Trophoblast cell (in vitro differentiated cells and primary cell): Measurements from ENCODE around the gene FALEC.

ENCODE experiments used
- DNase-seq, 2 donors: peaks; one replicate each; pipeline ENCODE4 v3.0.0-alpha.2; 2016
- H2AFZ ChIP-seq: 2 replicates; pipeline ENCODE4 v1.6.1; 2013; ENCODE audit warnings: low read length, moderate library complexity, mild to moderate bottlenecking; ENCODE audit not compliant: insufficient read depth, poor library complexity
- H2AK5ac ChIP-seq: 2 replicates; pipeline ENCODE4 v1.6.1; 2013; ENCODE audit warnings: mild to moderate bottlenecking, low read length
- H2BK120ac ChIP-seq: 2 replicates; pipeline ENCODE4 v1.6.1; 2013; ENCODE audit warnings: low read length, mild to moderate bottlenecking, moderate library complexity; ENCODE audit not compliant: insufficient read depth, poor library complexity
- H2BK12ac ChIP-seq: 2 replicates; pipeline ENCODE4 v1.6.1; 2013; ENCODE audit warnings: mild to moderate bottlenecking, low read length, moderate library complexity
- H2BK5ac ChIP-seq: 2 replicates; pipeline ENCODE4 v1.6.1; 2013; ENCODE audit warnings: low read length, low read depth, moderate library complexity, mild to moderate bottlenecking; ENCODE audit not compliant: poor library complexity
- H3K14ac ChIP-seq: 2 replicates; pipeline ENCODE4 v1.6.1; 2013; ENCODE audit warnings: mild to moderate bottlenecking, low read length
- H3K18ac ChIP-seq: 2 replicates; pipeline ENCODE4 v1.6.1; 2013; ENCODE audit warnings: mild to moderate bottlenecking, low read length
- H3K23ac ChIP-seq: 2 replicates; pipeline ENCODE4 v1.6.1; 2013; ENCODE audit warnings: low read length
- H3K27ac ChIP-seq: 2 replicates; pipeline ENCODE4 v1.5.1; 2013; ENCODE audit warnings: low read depth, mild to moderate bottlenecking, inconsistent platforms, low read length, moderate library complexity
- H3K27me3 ChIP-seq: 2 replicates; pipeline ENCODE4 v1.6.1; 2013; ENCODE audit warnings: inconsistent platforms, mild to moderate bottlenecking, low read length, moderate library complexity; ENCODE audit not compliant: insufficient read depth
- H3K36me3 ChIP-seq, 2 experiments: 1 replicate in 1 of 2; 2 replicates in 1 of 2; pipeline ENCODE4 v1.6.1; 2013; ENCODE audit warnings: low read length in 2 of 2, mild to moderate bottlenecking in 2 of 2, moderate library complexity in 1 of 2; ENCODE audit not compliant: insufficient read depth in 2 of 2, control insufficient read depth in 1 of 2
- H3K4ac ChIP-seq: 2 replicates; pipeline ENCODE4 v1.6.1; 2013; ENCODE audit warnings: low read depth, mild to moderate bottlenecking, low read length, moderate library complexity
- H3K4me1 ChIP-seq, 2 experiments: 1 replicate in 1 of 2; 2 replicates in 1 of 2; pipeline ENCODE4 v1.6.1; 2013; ENCODE audit warnings: low read length in 2 of 2, mild to moderate bottlenecking in 2 of 2, moderate library complexity in 1 of 2; ENCODE audit not compliant: insufficient read depth in 2 of 2, control insufficient read depth in 1 of 2
- H3K4me2 ChIP-seq: 2 replicates; pipeline ENCODE4 v1.6.1; 2013; ENCODE audit warnings: inconsistent platforms, mild to moderate bottlenecking, low read length, moderate library complexity
- H3K4me3 ChIP-seq: 2 replicates; pipeline ENCODE4 v1.5.1; 2013; ENCODE audit warnings: mild to moderate bottlenecking, low read depth, low read length, inconsistent platforms
- H3K79me1 ChIP-seq: one replicate; pipeline ENCODE4 v1.6.1; 2013; ENCODE audit warnings: low read length
- H3K79me2 ChIP-seq: 2 replicates; pipeline ENCODE4 v1.6.1; 2013; ENCODE audit warnings: low read length, mild to moderate bottlenecking; ENCODE audit not compliant: control insufficient read depth, insufficient read depth, poor library complexity
- H3K9ac ChIP-seq: 2 replicates; pipeline ENCODE4 v1.6.1; 2013; ENCODE audit warnings: mild to moderate bottlenecking, low read length
- H3K9me3 ChIP-seq: 2 replicates; pipeline ENCODE4 v1.6.1; 2013; ENCODE audit warnings: low read depth, mild to moderate bottlenecking, control low read depth, inconsistent platforms, low read length; ENCODE audit not compliant: insufficient read depth
- H4K12ac ChIP-seq: 2 replicates; pipeline ENCODE4 v1.6.1; 2013; ENCODE audit warnings: low read depth, mild to moderate bottlenecking, low read length, moderate library complexity
- H4K8ac ChIP-seq: 2 replicates; pipeline ENCODE4 v1.6.1; 2013; ENCODE audit warnings: low read depth, mild to moderate bottlenecking, low read length, moderate library complexity
- H4K91ac ChIP-seq: one replicate; pipeline ENCODE4 v1.6.1; 2013; ENCODE audit warnings: low read depth, mild to moderate bottlenecking, low read length, moderate library complexity
- WGBS: extraction: QIAGEN DNeasy Blood & Tissue Kit; methylation state at CpG from one replicate; pipeline ENCODE4 v1.1.7; 2013; ENCODE audit warnings: missing lambda C conversion rate; ENCODE audit not compliant: insufficient read length, insufficient coverage; ENCODE audit errors: extremely low coverage; 5-methylcytosine and 5-hydroxymethylcytosine counted together

Gene FALEC

GRCh38 chr1:150473659-150474058 is 41.9 kb upstream of the FALEC start:
- H2BK5ac ChIP-seq: no peak overlapping the region
- WGBS: no CpG with 5 or more reads among the region's 4 CpGs
- H2AK5ac ChIP-seq: no peak overlapping the region
- H3K9me3 ChIP-seq: no peaks in the 10 kb centered on the region
- no peaks in the 10 kb centered on the region for H3K27me3 ChIP-seq
- H4K12ac ChIP-seq: no peak overlapping the region
- no peak overlapping the region for H3K27ac ChIP-seq
- peaks cover 27 to 28% of the 10 kb centered on the region in 2 experiments for H3K36me3 ChIP-seq
- H3K9ac ChIP-seq: no peak overlapping the region
- H2AFZ ChIP-seq: no peak overlapping the region
- no peaks in the 10 kb centered on the region for H3K79me1 ChIP-seq
- no peaks in the 10 kb centered on the region for H3K4me1 ChIP-seq
- H3K23ac ChIP-seq: no peak overlapping the region
- no peak overlapping the region for H3K4me2 ChIP-seq
- H3K18ac ChIP-seq: no peak overlapping the region
- no peak overlapping the region for H2BK12ac ChIP-seq
- H4K91ac ChIP-seq: no peak overlapping the region
- H3K4ac ChIP-seq: no peak overlapping the region
- H3K14ac ChIP-seq: no peak overlapping the region
- no peak overlapping the region for H3K4me3 ChIP-seq
- H4K8ac ChIP-seq: no peak overlapping the region
- no peaks in the 10 kb centered on the region for H3K79me2 ChIP-seq
- no peak for DNase-seq
- H2BK120ac ChIP-seq: no peak overlapping the region

GRCh38 chr1:150474869-150475268 is 40.7 kb upstream of the FALEC start:
- Histone ChIP-seq H3K23ac (no peak overlapping the region), H3K4ac (no peak overlapping the region), H3K4me1 (no peaks in the 10 kb centered on the region), H3K14ac (no peak overlapping the region), H2BK5ac (no peak overlapping the region), H3K27ac (no peak overlapping the region), H3K18ac (no peak overlapping the region), H3K36me3 (peaks cover 25 to 28% of the 10 kb centered on the region in 2 experiments), H3K4me2 (no peak overlapping the region), H2BK12ac (no peak overlapping the region), H4K12ac (no peak overlapping the region), H3K9ac (no peak overlapping the region), H2AFZ (no peak overlapping the region), H3K4me3 (no peak overlapping the region), H2BK120ac (no peak overlapping the region), H2AK5ac (no peak overlapping the region), H4K91ac (no peak overlapping the region), H3K79me2 (no peaks in the 10 kb centered on the region), H4K8ac (no peak overlapping the region), H3K27me3 (no peaks in the 10 kb centered on the region), H3K9me3 (no peaks in the 10 kb centered on the region), H3K79me1 (no peaks in the 10 kb centered on the region)
- no CpG with 5 or more reads among the region's 4 CpGs for WGBS
- DNase-seq: no peak

GRCh38 chr1:150476754-150477153 is 38.8 kb upstream of the FALEC start:
- no peak for DNase-seq
- Histone ChIP-seq H2AFZ (no peak overlapping the region), H3K14ac (no peak overlapping the region)

GRCh38 chr1:150477320-150477719 is 38.2 kb upstream of the FALEC start:
- no peaks in the 10 kb centered on the region for H3K79me2 ChIP-seq
- no peak overlapping the region for H3K14ac ChIP-seq
- no peaks in the 10 kb centered on the region for H3K79me1 ChIP-seq
- H3K4me3 ChIP-seq: no peak overlapping the region
- H2BK5ac ChIP-seq: no peak overlapping the region
- no peak overlapping the region for H2AFZ ChIP-seq
- peak overlapping the region; percentile 4 for H3K23ac ChIP-seq
- no peaks in the 10 kb centered on the region for H3K4me1 ChIP-seq
- no CpG with 5 or more reads among the region's 1 CpG for WGBS
- H3K4me2 ChIP-seq: no peak overlapping the region
- no peaks in the 10 kb centered on the region for H3K27me3 ChIP-seq
- no peak overlapping the region for H4K12ac ChIP-seq
- no peak overlapping the region for H2BK120ac ChIP-seq
- no peak overlapping the region for H2BK12ac ChIP-seq
- no peak overlapping the region for H3K4ac ChIP-seq
- H3K27ac ChIP-seq: no peak overlapping the region
- DNase-seq: no peak
- H3K9ac ChIP-seq: no peak overlapping the region
- no peak overlapping the region for H2AK5ac ChIP-seq
- H4K8ac ChIP-seq: no peak overlapping the region
- H4K91ac ChIP-seq: no peak overlapping the region
- no peaks in the 10 kb centered on the region for H3K9me3 ChIP-seq
- no peak overlapping the region for H3K18ac ChIP-seq
- H3K36me3 ChIP-seq: peaks cover 8% of the 10 kb centered on the region in 2 experiments

More at GRCh38 chr1:150476754-150477153, 38.8 kb upstream of the FALEC start:
- Histone ChIP-seq H2BK5ac (no peak overlapping the region), H3K27me3 (no peaks in the 10 kb centered on the region), H3K4me2 (no peak overlapping the region), H4K8ac (no peak overlapping the region), H3K18ac (no peak overlapping the region), H2BK12ac (no peak overlapping the region), H4K91ac (no peak overlapping the region), H3K4me3 (no peak overlapping the region), H2AK5ac (no peak overlapping the region), H3K27ac (no peak overlapping the region), H3K4ac (no peak overlapping the region), H3K36me3 (peaks cover 14% of the 10 kb centered on the region in 2 experiments), H2BK120ac (no peak overlapping the region), H3K9ac (no peak overlapping the region), H3K4me1 (no peaks in the 10 kb centered on the region), H3K79me1 (no peaks in the 10 kb centered on the region), H4K12ac (no peak overlapping the region), H3K79me2 (no peaks in the 10 kb centered on the region), H3K9me3 (no peaks in the 10 kb centered on the region), H3K23ac (no peak overlapping the region)
- WGBS: no CpG with 5 or more reads among the region's 3 CpGs
